ENCODE measurements around the gene AGXT. TPM values are rescaled to one million over a fixed set of nuclear protein-coding genes. Genes with fewer than 3 reads are reported as not detected.

The AGXT gene
- total RNA-seq, 1 donor from 2014 or later: not detected

- no peak for TF ChIP-seq CTCF (conservative IDR thresholded peaks at IDR 0.05; ENCODE audit: low read depth, low read length)
- no peak overlapping the region for H3K4me3 ChIP-seq (ENCODE audit: low read depth, low read length)
- DNase-seq (ENCODE audit: low read depth): no peak
Observed at GRCh38 chr2:240893363-240893844, 24.8 kb downstream of the AGXT start.

GRCh38 chr2:240894006-240894405, 25.4 kb downstream of the AGXT start:
- no peak for DNase-seq (ENCODE audit: low read depth)

GRCh38 chr2:240894836-240895558, 26.4 kb downstream of the AGXT start:
- no peak for DNase-seq (ENCODE audit: low read depth)
- TF ChIP-seq CTCF (conservative IDR thresholded peaks at IDR 0.05; ENCODE audit: low read depth, low read length): no peak
- H3K4me3 ChIP-seq (ENCODE audit: low read depth, low read length): no peak overlapping the region

More at GRCh38 chr2:240894006-240894405, 25.4 kb downstream of the AGXT start:
- TF ChIP-seq CTCF (conservative IDR thresholded peaks at IDR 0.05; ENCODE audit: low read depth, low read length): no peak
- no peak overlapping the region for H3K4me3 ChIP-seq (ENCODE audit: low read depth, low read length)

DNA sequence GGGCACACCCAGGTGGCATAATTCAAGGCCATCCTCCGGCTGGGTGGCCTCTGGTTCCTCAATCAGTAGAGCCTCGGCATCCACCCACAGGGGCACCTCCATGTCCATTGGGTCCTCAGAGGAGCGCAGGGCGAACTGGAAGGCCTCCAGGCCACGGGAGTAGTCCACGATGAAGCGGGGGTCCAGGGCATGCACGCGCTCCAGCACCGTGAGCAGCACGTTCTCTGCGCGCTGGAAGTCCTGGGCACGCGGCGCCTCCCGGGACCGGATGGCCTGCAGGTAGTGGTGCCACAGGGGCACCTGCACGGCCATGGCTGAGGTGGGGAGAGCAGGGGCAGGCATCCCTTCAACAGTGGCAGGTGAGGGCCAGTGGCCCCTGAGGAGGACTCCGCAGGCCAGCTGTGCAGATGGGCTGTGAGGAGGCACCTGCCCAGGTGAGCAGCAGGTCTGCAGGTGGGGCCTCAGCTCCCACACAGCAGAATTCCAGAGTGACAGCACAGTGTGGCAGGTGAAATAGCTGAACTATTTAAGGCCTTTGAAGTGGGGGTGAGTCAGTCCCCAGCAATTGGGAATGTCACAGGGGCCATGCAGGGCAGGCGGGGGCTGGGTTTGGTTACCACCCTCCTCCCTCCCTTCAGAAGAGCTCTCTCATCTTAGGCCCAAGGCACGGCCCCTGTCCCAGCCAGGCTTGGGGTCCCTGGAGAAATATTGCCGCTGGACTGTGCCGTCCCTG, 27.2 kb downstream of the AGXT start, which contains the start of gene MAB21L4:
Gene MAB21L4 (minus strand): TSS at position 501 of the 733 bp plus-strand sequence. CDS start 159 bp downstream, at position 342.
- no peak within 1 kb of the TSS for H3K4me3 ChIP-seq (ENCODE audit: low read depth, low read length)
- no peak for DNase-seq (ENCODE audit: low read depth)
- no peak for TF ChIP-seq CTCF (conservative IDR thresholded peaks at IDR 0.05; ENCODE audit: low read depth, low read length)

- DNase-seq (ENCODE audit: low read depth): no peak
- no peak overlapping the region for H3K4me3 ChIP-seq (ENCODE audit: low read depth, low read length)
- TF ChIP-seq CTCF (conservative IDR thresholded peaks at IDR 0.05; ENCODE audit: low read depth, low read length): no peak
Observed at GRCh38 chr2:240896394-240896793, 27.8 kb downstream of the AGXT start.

DNA sequence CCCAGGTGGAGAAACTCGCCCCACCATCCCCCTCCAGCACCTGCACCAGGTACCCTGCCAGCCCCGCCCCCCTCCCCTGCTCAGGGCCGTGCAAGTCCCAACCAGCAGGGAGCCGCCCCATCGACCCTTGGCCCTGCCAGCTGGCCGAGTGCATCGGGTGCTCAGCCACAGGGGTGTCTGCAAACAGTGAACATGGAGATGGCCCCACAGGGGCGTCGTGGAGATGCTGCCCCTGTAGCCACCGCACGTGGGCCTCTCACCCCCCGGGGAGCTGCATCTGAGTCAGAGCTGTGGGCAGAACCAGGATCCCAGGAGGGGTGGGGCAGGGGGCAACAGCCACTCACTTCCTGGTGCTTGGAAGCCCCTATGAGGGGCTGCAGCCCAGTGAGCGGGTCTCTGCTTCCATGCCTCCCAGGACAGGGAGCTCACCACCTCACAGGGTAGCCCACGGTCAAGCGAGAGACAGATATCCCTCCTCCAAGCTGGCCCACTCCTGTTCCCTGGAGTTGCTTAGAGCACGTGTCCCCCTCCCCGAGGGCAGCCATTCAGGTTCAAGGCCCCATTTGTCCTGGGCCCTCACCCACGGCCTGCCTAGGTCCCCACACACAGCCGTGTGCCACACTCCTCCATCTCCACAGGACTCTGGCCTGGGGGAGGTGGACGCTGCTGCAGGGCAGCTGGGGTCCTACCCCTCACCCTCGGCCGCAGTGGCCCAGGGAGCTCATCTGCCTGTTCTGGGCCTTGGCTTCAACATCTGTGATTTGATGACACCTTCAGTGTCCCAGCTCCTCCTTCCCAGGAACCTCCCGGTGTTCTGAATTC, 28.5 kb downstream of the AGXT start:
- DNase-seq (ENCODE audit: low read depth): no peak
- no peak for TF ChIP-seq CTCF (conservative IDR thresholded peaks at IDR 0.05; ENCODE audit: low read depth, low read length)
- H3K4me3 ChIP-seq (ENCODE audit: low read depth, low read length): no peak overlapping the region

All from epithelial cell of proximal tubule (primary cell).